ENCODE data around the gene ZBTB46.
A peak's percentile ranks its signal among the peaks of the same experiment; 100 is the strongest.
"Not testable (repeated sequence)": the region's sequence is repeated elsewhere in the genome, so short reads cannot be mapped to it uniquely, and the experiment has no call there.

ZBTB46 gene

GRCh38 chr20:63857764-63858392 lies 26.8 kb upstream of the ZBTB46 start:
- DNase-seq, result peak in 1 of 2 donors; percentile 20

- DNase-seq, result no peak
These were observed 25.0 kb upstream of the ZBTB46 start for GRCh38 chr20:63856098-63856511.

- no peak for DNase-seq
These were observed 24.5 kb upstream of the ZBTB46 start for GRCh38 chr20:63855363-63856097.

- DNase-seq, result no peak
These were observed 23.8 kb upstream of the ZBTB46 start for GRCh38 chr20:63854766-63855362.

GRCh38 chr20:63854069-63854765 lies 23.2 kb upstream of the ZBTB46 start:
- no peak for DNase-seq

GRCh38 chr20:63853733-63854068 lies 22.6 kb upstream of the ZBTB46 start:
- DNase-seq, result not testable (repeated sequence)

- DNase-seq, result not testable (repeated sequence)
These were observed 20.5 kb upstream of the ZBTB46 start for GRCh38 chr20:63851548-63851943.

- peak; percentile 64 to 65 for DNase-seq
These were observed 19.9 kb upstream of the ZBTB46 start for GRCh38 chr20:63850689-63851547.

GRCh38 chr20:63848003-63848911 lies 17.2 kb upstream of the ZBTB46 start:
- DNase-seq, result no peak

GRCh38 chr20:63847237-63848002 lies 16.4 kb upstream of the ZBTB46 start:
- DNase-seq, result no peak

GRCh38 chr20:63846888-63847236 lies 15.8 kb upstream of the ZBTB46 start:
- DNase-seq, result no peak

GRCh38 chr20:63846128-63846771 lies 15.2 kb upstream of the ZBTB46 start:
- no peak for DNase-seq

- no peak for DNase-seq
These were observed 13.5 kb upstream of the ZBTB46 start for GRCh38 chr20:63844511-63844991.

- DNase-seq, result no peak
These were observed 12.7 kb upstream of the ZBTB46 start for GRCh38 chr20:63843778-63844177.

GRCh38 chr20:63843222-63843621 lies 12.2 kb upstream of the ZBTB46 start:
- DNase-seq, result no peak

- no peak for DNase-seq
These were observed 11.2 kb upstream of the ZBTB46 start for GRCh38 chr20:63842258-63842657.

- DNase-seq, result no peak
These were observed 9.4 kb upstream of the ZBTB46 start for GRCh38 chr20:63840405-63840828.

GRCh38 chr20:63839620-63840019 lies 8.6 kb upstream of the ZBTB46 start:
- no peak for DNase-seq

- no peak for DNase-seq
These were observed 6.4 kb upstream of the ZBTB46 start for GRCh38 chr20:63837479-63837878.
